GM23338 (cell line): Measurements from ENCODE around the gene RMI1. TPM values are rescaled to one million over a fixed set of nuclear protein-coding genes. Genes with fewer than 3 reads are reported as not detected.

Experiments
- ATAC-seq: fragments of 200-7000 bp; cut with Tn5 transposase; 3 replicates; pipeline ENCODE4 v1.9.1; 2020
- DNase-seq: peaks from one replicate; pipeline ENCODE4 v3.0.0-alpha.2; 2015; ENCODE audit warnings: low spot score
- H2AFZ ChIP-seq: fragments of 200-600 bp; sonication (generic); 2 replicates; pipeline ENCODE4 v1.8.0; 2016; ENCODE audit warnings: antibody characterized with exemption, mild to moderate bottlenecking, moderate library complexity
- H3F3A ChIP-seq: fragments of 200-600 bp; sonication (generic); replicated peaks from 2 replicates; pipeline ENCODE4 v1.8.0; 2017; ENCODE audit warnings: antibody characterized with exemption, mixed run types, low read depth
- H3K27ac ChIP-seq: fragments of 200-600 bp; sonication (generic); 2 replicates; pipeline ENCODE4 v1.6.1; 2016; ENCODE audit warnings: low read depth
- H3K27me3 ChIP-seq: fragments of 200-600 bp; sonication (generic); 2 replicates; pipeline ENCODE4 v1.8.0; 2016; ENCODE audit warnings: mild to moderate bottlenecking, mixed run types, moderate library complexity; ENCODE audit not compliant: insufficient read depth
- H3K36me3 ChIP-seq: fragments of 200-600 bp; sonication (generic); 2 replicates; pipeline ENCODE4 v1.8.0; 2016; ENCODE audit warnings: mild to moderate bottlenecking; ENCODE audit not compliant: insufficient read depth
- H3K4me1 ChIP-seq: fragments of 200-600 bp; sonication (generic); 2 replicates; pipeline ENCODE4 v1.8.0; 2016; ENCODE audit warnings: mild to moderate bottlenecking, moderate library complexity; ENCODE audit not compliant: insufficient read depth
- H3K4me2 ChIP-seq: fragments of 200-600 bp; sonication (generic); 2 replicates; pipeline ENCODE4 v1.7.1; 2017; ENCODE audit warnings: mixed run types
- H3K4me3 ChIP-seq: fragments of 200-600 bp; sonication (generic); 2 replicates; pipeline ENCODE4 v1.6.1; 2016; ENCODE audit warnings: mixed run types
- H3K79me2 ChIP-seq: fragments of 200-600 bp; sonication (generic); replicated peaks from 2 replicates; pipeline ENCODE4 v1.8.0; 2017; ENCODE audit warnings: mild to moderate bottlenecking; ENCODE audit not compliant: insufficient read depth
- H3K9me2 ChIP-seq: fragments of 200-600 bp; sonication (generic); 2 replicates; pipeline ENCODE4 v1.8.0; 2017; ENCODE audit not compliant: insufficient read depth
- H4K20me1 ChIP-seq: fragments of 200-600 bp; sonication (generic); replicated peaks from 2 replicates; pipeline ENCODE4 v1.8.0; 2017; ENCODE audit warnings: mild to moderate bottlenecking; ENCODE audit not compliant: insufficient read depth
- H3K27ac Mint-ChIP-seq: 2 replicates; pipeline ENCODE4 v1.8.0; 2020; ENCODE audit warnings: inconsistent platforms, mild to moderate bottlenecking, moderate library complexity, mixed read lengths
- H3K27me3 Mint-ChIP-seq: 3 replicates; pipeline ENCODE4 v1.8.0; 2022; ENCODE audit warnings: low read depth, mild to moderate bottlenecking, moderate library complexity, mixed read lengths, inconsistent platforms; ENCODE audit not compliant: insufficient read depth, poor library complexity
- H3K36me3 Mint-ChIP-seq: 3 replicates; pipeline ENCODE4 v1.8.0; 2021; ENCODE audit warnings: low read depth, mild to moderate bottlenecking, inconsistent platforms, moderate library complexity, mixed read lengths
- H3K4me1 Mint-ChIP-seq: 3 replicates; pipeline ENCODE4 v1.8.0; 2020; ENCODE audit warnings: mild to moderate bottlenecking, inconsistent platforms, mixed read lengths
- H3K4me3 Mint-ChIP-seq: 3 replicates; pipeline ENCODE4 v1.8.0; 2021; ENCODE audit warnings: moderate library complexity, mild to moderate bottlenecking, inconsistent platforms, mixed read lengths
- H3K9me3 Mint-ChIP-seq: 3 replicates; pipeline ENCODE4 v1.8.0; 2020; ENCODE audit warnings: moderate library complexity, mild to moderate bottlenecking, inconsistent platforms, mixed read lengths
- CREB1 ChIP-seq: fragments of 250-450 bp; sonication (Bioruptor Pico); IDR thresholded peaks from 2 replicates; pipeline ENCODE4 v1.5.0; 2020; ENCODE audit warnings: low read depth, mild to moderate bottlenecking, moderate library complexity
- EZH2 ChIP-seq: fragments of 200-600 bp; sonication (generic); IDR thresholded peaks from one replicate; pipeline ENCODE4 v1.8.0; 2017; ENCODE audit warnings: antibody characterized with exemption, mild to moderate bottlenecking, low read depth; ENCODE audit not compliant: unreplicated experiment
- EZH2phosphoT487 ChIP-seq: fragments of 200-600 bp; sonication (generic); IDR thresholded peaks from one replicate; pipeline ENCODE4 v1.8.1; 2018; ENCODE audit warnings: antibody characterized with exemption; ENCODE audit not compliant: unreplicated experiment
- JUNB ChIP-seq: IDR thresholded peaks from one replicate; pipeline ENCODE4 v1.6.1; 2016; ENCODE audit warnings: antibody characterized with exemption; ENCODE audit not compliant: unreplicated experiment
- NANOG ChIP-seq: IDR thresholded peaks from 2 replicates; pipeline ENCODE4 v1.6.1; 2016; ENCODE audit warnings: antibody characterized with exemption, borderline replicate concordance
- POLR2AphosphoS5 ChIP-seq: IDR thresholded peaks from 2 replicates; pipeline ENCODE4 v1.6.1; 2016; ENCODE audit warnings: antibody characterized with exemption, low read depth
- STAT1 ChIP-seq: IDR thresholded peaks from one replicate; pipeline ENCODE4 v1.6.1; 2016; ENCODE audit warnings: antibody characterized with exemption; ENCODE audit not compliant: unreplicated experiment
- ZNF114 ChIP-seq: fragments of 250-450 bp; sonication (Bioruptor Pico); IDR thresholded peaks from 2 replicates; pipeline ENCODE4 v1.5.0; 2020; ENCODE audit warnings: mild to moderate bottlenecking, moderate library complexity
- ZNF331 ChIP-seq: fragments of 250-450 bp; sonication (Bioruptor Pico); IDR thresholded peaks from 2 replicates; pipeline ENCODE4 v1.5.0; 2020; ENCODE audit warnings: low read depth, mild to moderate bottlenecking, moderate library complexity
- polyA plus RNA-seq: library from polyadenylated mRNA; unstranded; fragments of >200 nt; fragmentation: Nextera tagmentation; extraction: Ambion mirVana; gene quantifications from 2 replicates; pipeline ENCODE4 v1.2.1, GENCODE V29; 2016
- total RNA-seq: library from RNA; depleted of rRNA; stranded (reverse); fragments of >200 nt; shearing (Covaris generic); gene quantifications from 2 replicates; pipeline ENCODE4 v1.2.3, GENCODE V29; 2014
- TF ChIP-seq, protein P1 (sequence below): IDR thresholded peaks from one replicate; pipeline ENCODE4 v1.6.1; 2018; ENCODE audit warnings: antibody characterized with exemption; ENCODE audit not compliant: unreplicated experiment
- TF ChIP-seq, protein P2 (sequence below): IDR thresholded peaks from 2 replicates; pipeline ENCODE4 v1.6.1; 2016; ENCODE audit warnings: antibody characterized with exemption
- TF ChIP-seq, protein P3 (sequence below): fragments of 250-450 bp; sonication (Bioruptor Pico); IDR thresholded peaks from 2 replicates; pipeline ENCODE4 v1.5.0; 2020; ENCODE audit warnings: mild to moderate bottlenecking, moderate library complexity
- TF ChIP-seq, protein P4 (sequence below), 2 experiments: fragments of 200-600 bp in 1 of 2; sonication (generic) in 1 of 2; conservative IDR thresholded peaks; 2 replicates each; pipeline versions ENCODE4 v1.5.1 to v1.6.1; 2016 to 2017; ENCODE audit warnings: antibody characterized with exemption in 2 of 2, low read depth in 2 of 2, mild to moderate bottlenecking in 2 of 2, moderate library complexity in 1 of 2

RMI1 gene
- total and polyA plus RNA-seq, 2 experiments from 2014 or later: 16.9 to 36.1 TPM

DNA sequence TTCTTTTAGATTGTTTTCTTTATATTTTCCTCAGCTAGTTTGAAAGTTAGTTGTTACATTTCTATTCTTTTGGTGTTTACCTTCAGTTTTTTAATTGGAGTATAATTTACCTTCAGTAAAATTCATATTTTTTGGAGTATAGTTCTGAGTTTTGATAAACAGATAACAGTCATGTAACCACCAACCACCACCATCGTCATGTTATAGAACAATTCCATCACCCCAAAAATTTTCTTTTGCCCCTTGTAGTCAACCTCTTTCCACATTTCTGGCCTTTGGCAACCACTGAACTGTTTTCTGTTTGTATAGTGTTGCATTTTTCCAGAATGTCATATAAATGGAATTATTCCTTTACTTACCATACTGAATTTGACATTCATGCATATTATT is 6.8 kb downstream of the RMI1 start:
- H3K36me3 Mint-ChIP-seq: peaks cover 23% of the 10 kb centered on the region
- H3K4me3 Mint-ChIP-seq: no peak overlapping the region
- H3K4me2 ChIP-seq: no peak overlapping the region

More for the DNA sequence above, 6.8 kb downstream of the RMI1 start:
- Mint-ChIP-seq H3K9me3 (no peaks in the 10 kb centered on the region), H3K4me1 (peaks cover 15% of the 10 kb centered on the region), H3K27me3 (peaks cover 4% of the 10 kb centered on the region), H3K27ac (no peak overlapping the region)
- no peak overlapping the region for H3K4me3 ChIP-seq
- TF ChIP-seq CREB1: no peak
- no peak for TF ChIP-seq EZH2
- TF ChIP-seq NANOG: no peak
- no peak for TF ChIP-seq JUNB
- no peak for TF ChIP-seq ZNF331
- TF ChIP-seq, protein P1, sequence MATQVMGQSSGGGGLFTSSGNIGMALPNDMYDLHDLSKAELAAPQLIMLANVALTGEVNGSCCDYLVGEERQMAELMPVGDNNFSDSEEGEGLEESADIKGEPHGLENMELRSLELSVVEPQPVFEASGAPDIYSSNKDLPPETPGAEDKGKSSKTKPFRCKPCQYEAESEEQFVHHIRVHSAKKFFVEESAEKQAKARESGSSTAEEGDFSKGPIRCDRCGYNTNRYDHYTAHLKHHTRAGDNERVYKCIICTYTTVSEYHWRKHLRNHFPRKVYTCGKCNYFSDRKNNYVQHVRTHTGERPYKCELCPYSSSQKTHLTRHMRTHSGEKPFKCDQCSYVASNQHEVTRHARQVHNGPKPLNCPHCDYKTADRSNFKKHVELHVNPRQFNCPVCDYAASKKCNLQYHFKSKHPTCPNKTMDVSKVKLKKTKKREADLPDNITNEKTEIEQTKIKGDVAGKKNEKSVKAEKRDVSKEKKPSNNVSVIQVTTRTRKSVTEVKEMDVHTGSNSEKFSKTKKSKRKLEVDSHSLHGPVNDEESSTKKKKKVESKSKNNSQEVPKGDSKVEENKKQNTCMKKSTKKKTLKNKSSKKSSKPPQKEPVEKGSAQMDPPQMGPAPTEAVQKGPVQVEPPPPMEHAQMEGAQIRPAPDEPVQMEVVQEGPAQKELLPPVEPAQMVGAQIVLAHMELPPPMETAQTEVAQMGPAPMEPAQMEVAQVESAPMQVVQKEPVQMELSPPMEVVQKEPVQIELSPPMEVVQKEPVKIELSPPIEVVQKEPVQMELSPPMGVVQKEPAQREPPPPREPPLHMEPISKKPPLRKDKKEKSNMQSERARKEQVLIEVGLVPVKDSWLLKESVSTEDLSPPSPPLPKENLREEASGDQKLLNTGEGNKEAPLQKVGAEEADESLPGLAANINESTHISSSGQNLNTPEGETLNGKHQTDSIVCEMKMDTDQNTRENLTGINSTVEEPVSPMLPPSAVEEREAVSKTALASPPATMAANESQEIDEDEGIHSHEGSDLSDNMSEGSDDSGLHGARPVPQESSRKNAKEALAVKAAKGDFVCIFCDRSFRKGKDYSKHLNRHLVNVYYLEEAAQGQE: no peak
- TF ChIP-seq POLR2AphosphoS5: no peak
- no peak for TF ChIP-seq ZNF114 (CRISPR knock-in tag)
- TF ChIP-seq, protein P2, sequence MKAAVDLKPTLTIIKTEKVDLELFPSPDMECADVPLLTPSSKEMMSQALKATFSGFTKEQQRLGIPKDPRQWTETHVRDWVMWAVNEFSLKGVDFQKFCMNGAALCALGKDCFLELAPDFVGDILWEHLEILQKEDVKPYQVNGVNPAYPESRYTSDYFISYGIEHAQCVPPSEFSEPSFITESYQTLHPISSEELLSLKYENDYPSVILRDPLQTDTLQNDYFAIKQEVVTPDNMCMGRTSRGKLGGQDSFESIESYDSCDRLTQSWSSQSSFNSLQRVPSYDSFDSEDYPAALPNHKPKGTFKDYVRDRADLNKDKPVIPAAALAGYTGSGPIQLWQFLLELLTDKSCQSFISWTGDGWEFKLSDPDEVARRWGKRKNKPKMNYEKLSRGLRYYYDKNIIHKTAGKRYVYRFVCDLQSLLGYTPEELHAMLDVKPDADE: no peak
- TF ChIP-seq, protein P3, sequence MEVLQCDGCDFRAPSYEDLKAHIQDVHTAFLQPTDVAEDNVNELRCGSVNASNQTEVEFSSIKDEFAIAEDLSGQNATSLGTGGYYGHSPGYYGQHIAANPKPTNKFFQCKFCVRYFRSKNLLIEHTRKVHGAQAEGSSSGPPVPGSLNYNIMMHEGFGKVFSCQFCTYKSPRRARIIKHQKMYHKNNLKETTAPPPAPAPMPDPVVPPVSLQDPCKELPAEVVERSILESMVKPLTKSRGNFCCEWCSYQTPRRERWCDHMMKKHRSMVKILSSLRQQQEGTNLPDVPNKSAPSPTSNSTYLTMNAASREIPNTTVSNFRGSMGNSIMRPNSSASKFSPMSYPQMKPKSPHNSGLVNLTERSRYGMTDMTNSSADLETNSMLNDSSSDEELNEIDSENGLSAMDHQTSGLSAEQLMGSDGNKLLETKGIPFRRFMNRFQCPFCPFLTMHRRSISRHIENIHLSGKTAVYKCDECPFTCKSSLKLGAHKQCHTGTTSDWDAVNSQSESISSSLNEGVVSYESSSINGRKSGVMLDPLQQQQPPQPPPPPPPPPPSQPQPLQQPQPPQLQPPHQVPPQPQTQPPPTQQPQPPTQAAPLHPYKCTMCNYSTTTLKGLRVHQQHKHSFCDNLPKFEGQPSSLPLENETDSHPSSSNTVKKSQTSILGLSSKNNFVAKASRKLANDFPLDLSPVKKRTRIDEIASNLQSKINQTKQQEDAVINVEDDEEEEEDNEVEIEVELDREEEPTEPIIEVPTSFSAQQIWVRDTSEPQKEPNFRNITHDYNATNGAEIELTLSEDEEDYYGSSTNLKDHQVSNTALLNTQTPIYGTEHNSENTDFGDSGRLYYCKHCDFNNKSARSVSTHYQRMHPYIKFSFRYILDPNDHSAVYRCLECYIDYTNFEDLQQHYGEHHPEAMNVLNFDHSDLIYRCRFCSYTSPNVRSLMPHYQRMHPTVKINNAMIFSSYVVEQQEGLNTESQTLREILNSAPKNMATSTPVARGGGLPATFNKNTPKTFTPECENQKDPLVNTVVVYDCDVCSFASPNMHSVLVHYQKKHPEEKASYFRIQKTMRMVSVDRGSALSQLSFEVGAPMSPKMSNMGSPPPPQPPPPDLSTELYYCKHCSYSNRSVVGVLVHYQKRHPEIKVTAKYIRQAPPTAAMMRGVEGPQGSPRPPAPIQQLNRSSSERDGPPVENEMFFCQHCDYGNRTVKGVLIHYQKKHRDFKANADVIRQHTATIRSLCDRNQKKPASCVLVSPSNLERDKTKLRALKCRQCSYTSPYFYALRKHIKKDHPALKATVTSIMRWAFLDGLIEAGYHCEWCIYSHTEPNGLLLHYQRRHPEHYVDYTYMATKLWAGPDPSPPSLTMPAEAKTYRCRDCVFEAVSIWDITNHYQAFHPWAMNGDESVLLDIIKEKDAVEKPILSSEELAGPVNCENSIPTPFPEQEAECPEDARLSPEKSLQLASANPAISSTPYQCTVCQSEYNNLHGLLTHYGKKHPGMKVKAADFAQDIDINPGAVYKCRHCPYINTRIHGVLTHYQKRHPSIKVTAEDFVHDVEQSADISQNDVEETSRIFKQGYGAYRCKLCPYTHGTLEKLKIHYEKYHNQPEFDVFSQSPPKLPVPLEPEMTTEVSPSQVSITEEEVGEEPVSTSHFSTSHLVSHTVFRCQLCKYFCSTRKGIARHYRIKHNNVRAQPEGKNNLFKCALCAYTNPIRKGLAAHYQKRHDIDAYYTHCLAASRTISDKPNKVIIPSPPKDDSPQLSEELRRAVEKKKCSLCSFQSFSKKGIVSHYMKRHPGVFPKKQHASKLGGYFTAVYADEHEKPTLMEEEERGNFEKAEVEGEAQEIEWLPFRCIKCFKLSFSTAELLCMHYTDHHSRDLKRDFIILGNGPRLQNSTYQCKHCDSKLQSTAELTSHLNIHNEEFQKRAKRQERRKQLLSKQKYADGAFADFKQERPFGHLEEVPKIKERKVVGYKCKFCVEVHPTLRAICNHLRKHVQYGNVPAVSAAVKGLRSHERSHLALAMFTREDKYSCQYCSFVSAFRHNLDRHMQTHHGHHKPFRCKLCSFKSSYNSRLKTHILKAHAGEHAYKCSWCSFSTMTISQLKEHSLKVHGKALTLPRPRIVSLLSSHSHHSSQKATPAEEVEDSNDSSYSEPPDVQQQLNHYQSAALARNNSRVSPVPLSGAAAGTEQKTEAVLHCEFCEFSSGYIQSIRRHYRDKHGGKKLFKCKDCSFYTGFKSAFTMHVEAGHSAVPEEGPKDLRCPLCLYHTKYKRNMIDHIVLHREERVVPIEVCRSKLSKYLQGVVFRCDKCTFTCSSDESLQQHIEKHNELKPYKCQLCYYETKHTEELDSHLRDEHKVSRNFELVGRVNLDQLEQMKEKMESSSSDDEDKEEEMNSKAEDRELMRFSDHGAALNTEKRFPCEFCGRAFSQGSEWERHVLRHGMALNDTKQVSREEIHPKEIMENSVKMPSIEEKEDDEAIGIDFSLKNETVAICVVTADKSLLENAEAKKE (CRISPR knock-in tag): no peak
- TF ChIP-seq, protein P4, sequence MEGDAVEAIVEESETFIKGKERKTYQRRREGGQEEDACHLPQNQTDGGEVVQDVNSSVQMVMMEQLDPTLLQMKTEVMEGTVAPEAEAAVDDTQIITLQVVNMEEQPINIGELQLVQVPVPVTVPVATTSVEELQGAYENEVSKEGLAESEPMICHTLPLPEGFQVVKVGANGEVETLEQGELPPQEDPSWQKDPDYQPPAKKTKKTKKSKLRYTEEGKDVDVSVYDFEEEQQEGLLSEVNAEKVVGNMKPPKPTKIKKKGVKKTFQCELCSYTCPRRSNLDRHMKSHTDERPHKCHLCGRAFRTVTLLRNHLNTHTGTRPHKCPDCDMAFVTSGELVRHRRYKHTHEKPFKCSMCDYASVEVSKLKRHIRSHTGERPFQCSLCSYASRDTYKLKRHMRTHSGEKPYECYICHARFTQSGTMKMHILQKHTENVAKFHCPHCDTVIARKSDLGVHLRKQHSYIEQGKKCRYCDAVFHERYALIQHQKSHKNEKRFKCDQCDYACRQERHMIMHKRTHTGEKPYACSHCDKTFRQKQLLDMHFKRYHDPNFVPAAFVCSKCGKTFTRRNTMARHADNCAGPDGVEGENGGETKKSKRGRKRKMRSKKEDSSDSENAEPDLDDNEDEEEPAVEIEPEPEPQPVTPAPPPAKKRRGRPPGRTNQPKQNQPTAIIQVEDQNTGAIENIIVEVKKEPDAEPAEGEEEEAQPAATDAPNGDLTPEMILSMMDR (conservative IDR thresholded peaks at IDR 0.05; ENCODE audit: low read depth in 2 of 2): no peak
- TF ChIP-seq EZH2phosphoT487: no peak
- no peak for TF ChIP-seq STAT1
- DNase-seq: no peak
- H2AFZ ChIP-seq: no peak overlapping the region
- H3K27me3 ChIP-seq: no peaks in the 10 kb centered on the region
- H3K79me2 ChIP-seq: peaks cover 98% of the 10 kb centered on the region
- H3K4me1 ChIP-seq: peaks cover 9% of the 10 kb centered on the region
- no peaks in the 10 kb centered on the region for H3F3A ChIP-seq
- no peak overlapping the region for H3K27ac ChIP-seq
- H4K20me1 ChIP-seq: peaks cover 44% of the 10 kb centered on the region
- no peaks in the 10 kb centered on the region for H3K9me2 ChIP-seq
- no peaks in the 10 kb centered on the region for H3K36me3 ChIP-seq
- no peak for ATAC-seq
